Activated CD8-positive, alpha-beta T cell treated with anti-CD3 and anti-CD28 coated beads for 36 hours (primary cell): ENCODE data around the gene LRRC1. TPM values are rescaled to one million over a fixed set of nuclear protein-coding genes. Genes with fewer than 3 reads are reported as not detected.

Experiments
- ATAC-seq: fragments of 200-7000 bp; cut with Tn5 transposase; one replicate; pipeline ENCODE4 v1.10.0; 2021; ENCODE audit warnings: mild to moderate bottlenecking, moderate library complexity
- CTCF ChIA-PET: fragments of 350-600 bp; sonication (Branson Sonifier 250); formaldehyde crosslinking; loops from one replicate; lab custom pipeline; 2021; ENCODE audit warnings: antibody characterized with exemption; lab: Charles Lee
- POLR2A ChIA-PET: fragments of 350-600 bp; sonication (Branson Sonifier 250); formaldehyde crosslinking; loops from one replicate; lab custom pipeline; 2021; ENCODE audit warnings: antibody characterized with exemption; lab: Charles Lee
- DNase-seq: peaks from one replicate; pipeline ENCODE4 v3.0.0-alpha.2; 2020
- H3K27ac Mint-ChIP-seq: one replicate; pipeline ENCODE4 v1.8.0; 2021; ENCODE audit warnings: mild to moderate bottlenecking, mixed read lengths
- H3K27me3 Mint-ChIP-seq: one replicate; pipeline ENCODE4 v1.8.0; 2021; ENCODE audit warnings: mixed read lengths
- H3K36me3 Mint-ChIP-seq: one replicate; pipeline ENCODE4 v1.8.0; 2021; ENCODE audit warnings: low read depth, mixed read lengths
- H3K4me1 Mint-ChIP-seq: one replicate; pipeline ENCODE4 v1.8.0; 2021; ENCODE audit warnings: low read depth, mixed read lengths
- H3K4me3 Mint-ChIP-seq: one replicate; pipeline ENCODE4 v1.8.0; 2021; ENCODE audit warnings: mild to moderate bottlenecking, moderate library complexity, mixed read lengths
- H3K9me3 Mint-ChIP-seq: one replicate; pipeline ENCODE4 v1.8.0; 2021; ENCODE audit warnings: mixed read lengths
- intact Hi-C: fragments of 100-400 bp; cut with micrococcal nuclease; formaldehyde crosslinking; loops from one replicate; pipeline ENCODE4 v1.10.0; 2022
- total RNA-seq, 2 experiments: library from RNA; stranded (reverse); gene quantifications; one replicate each; pipeline ENCODE4 v1.2.3, GENCODE V29; 2021
- TF ChIP-seq, protein P1 (sequence below): fragments of 200-600 bp; IDR thresholded peaks from one replicate; pipeline ENCODE4 v1.8.0; 2022; ENCODE audit warnings: antibody characterized with exemption, mild to moderate bottlenecking

LRRC1 gene
- total RNA-seq, 2 experiments from 2014 or later, result 1.9 to 2.5 TPM

DNA sequence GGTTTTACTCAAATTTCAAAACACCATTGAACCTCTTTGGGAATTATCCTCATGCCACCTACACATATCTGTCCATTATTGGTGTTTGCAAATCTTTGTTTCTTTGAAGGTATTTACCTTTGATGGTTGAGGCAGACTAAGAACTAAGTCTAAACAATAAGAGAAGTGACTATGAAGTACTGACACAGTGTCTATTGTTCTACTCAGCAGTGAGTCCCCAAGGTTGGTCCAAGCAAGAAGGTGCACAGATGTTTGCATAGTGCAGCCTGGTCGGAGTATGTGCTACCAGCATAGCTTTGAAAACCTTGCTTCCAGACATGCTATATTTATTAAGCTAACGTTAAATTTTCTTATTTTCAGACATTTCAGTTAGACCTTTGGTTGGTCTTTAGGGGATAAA, 19.5 kb downstream of the LRRC1 start:
- DNase-seq, result no peak
- no peak overlapping the region for H3K27ac Mint-ChIP-seq
- no peaks in the 10 kb centered on the region for H3K36me3 Mint-ChIP-seq
- H3K4me3 Mint-ChIP-seq, result no peak overlapping the region
- ChIA-PET CTCF (interaction anchor here (0.9 to 3.0 kb wide), 3 partner anchors 19 to 86 kb away, joined by 3 to 8 read pairs (median 3); no protein-coding TSS in a partner anchor), POLR2A (no interaction called here)
- peaks cover 5% of the 10 kb centered on the region for H3K4me1 Mint-ChIP-seq
- intact Hi-C loops, result no loop called here
- no peaks in the 10 kb centered on the region for H3K27me3 Mint-ChIP-seq
- TF ChIP-seq, protein P1, sequence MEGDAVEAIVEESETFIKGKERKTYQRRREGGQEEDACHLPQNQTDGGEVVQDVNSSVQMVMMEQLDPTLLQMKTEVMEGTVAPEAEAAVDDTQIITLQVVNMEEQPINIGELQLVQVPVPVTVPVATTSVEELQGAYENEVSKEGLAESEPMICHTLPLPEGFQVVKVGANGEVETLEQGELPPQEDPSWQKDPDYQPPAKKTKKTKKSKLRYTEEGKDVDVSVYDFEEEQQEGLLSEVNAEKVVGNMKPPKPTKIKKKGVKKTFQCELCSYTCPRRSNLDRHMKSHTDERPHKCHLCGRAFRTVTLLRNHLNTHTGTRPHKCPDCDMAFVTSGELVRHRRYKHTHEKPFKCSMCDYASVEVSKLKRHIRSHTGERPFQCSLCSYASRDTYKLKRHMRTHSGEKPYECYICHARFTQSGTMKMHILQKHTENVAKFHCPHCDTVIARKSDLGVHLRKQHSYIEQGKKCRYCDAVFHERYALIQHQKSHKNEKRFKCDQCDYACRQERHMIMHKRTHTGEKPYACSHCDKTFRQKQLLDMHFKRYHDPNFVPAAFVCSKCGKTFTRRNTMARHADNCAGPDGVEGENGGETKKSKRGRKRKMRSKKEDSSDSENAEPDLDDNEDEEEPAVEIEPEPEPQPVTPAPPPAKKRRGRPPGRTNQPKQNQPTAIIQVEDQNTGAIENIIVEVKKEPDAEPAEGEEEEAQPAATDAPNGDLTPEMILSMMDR, result no peak
- no peaks in the 10 kb centered on the region for H3K9me3 Mint-ChIP-seq
- no peak for ATAC-seq

GRCh38 chr6:53815381-53816119, 20.7 kb downstream of the LRRC1 start:
- POLR2A ChIA-PET, result no interaction called here
- no peak overlapping the region for H3K4me3 Mint-ChIP-seq
- ATAC-seq (no peak), DNase-seq (no peak)
- TF ChIP-seq, protein P1, result no peak
- intact Hi-C loops, result no loop called here
- no peaks in the 10 kb centered on the region for H3K27me3 Mint-ChIP-seq
- no peaks in the 10 kb centered on the region for H3K36me3 Mint-ChIP-seq
- CTCF ChIA-PET, result interaction anchor here (0.9 to 3.0 kb wide), 3 partner anchors 18 to 87 kb away, joined by 3 to 8 read pairs (median 4); no protein-coding TSS in a partner anchor
- no peak overlapping the region for H3K27ac Mint-ChIP-seq
- H3K4me1 Mint-ChIP-seq, result peaks cover 5% of the 10 kb centered on the region
- H3K9me3 Mint-ChIP-seq, result no peaks in the 10 kb centered on the region

- Mint-ChIP-seq H3K4me3 (no peak overlapping the region), H3K27me3 (no peaks in the 10 kb centered on the region), H3K4me1 (peaks cover 5% of the 10 kb centered on the region), H3K9me3 (no peaks in the 10 kb centered on the region), H3K36me3 (no peaks in the 10 kb centered on the region), H3K27ac (no peak overlapping the region)
- intact Hi-C loops, result no loop called here
- ATAC-seq, result peak; percentile 47
- ChIA-PET POLR2A (no interaction called here), CTCF (no interaction called here)
- no peak for DNase-seq
- TF ChIP-seq, protein P1, result no peak
Measured at GRCh38 chr6:53818858-53819609, 24.2 kb downstream of the LRRC1 start.

DNA sequence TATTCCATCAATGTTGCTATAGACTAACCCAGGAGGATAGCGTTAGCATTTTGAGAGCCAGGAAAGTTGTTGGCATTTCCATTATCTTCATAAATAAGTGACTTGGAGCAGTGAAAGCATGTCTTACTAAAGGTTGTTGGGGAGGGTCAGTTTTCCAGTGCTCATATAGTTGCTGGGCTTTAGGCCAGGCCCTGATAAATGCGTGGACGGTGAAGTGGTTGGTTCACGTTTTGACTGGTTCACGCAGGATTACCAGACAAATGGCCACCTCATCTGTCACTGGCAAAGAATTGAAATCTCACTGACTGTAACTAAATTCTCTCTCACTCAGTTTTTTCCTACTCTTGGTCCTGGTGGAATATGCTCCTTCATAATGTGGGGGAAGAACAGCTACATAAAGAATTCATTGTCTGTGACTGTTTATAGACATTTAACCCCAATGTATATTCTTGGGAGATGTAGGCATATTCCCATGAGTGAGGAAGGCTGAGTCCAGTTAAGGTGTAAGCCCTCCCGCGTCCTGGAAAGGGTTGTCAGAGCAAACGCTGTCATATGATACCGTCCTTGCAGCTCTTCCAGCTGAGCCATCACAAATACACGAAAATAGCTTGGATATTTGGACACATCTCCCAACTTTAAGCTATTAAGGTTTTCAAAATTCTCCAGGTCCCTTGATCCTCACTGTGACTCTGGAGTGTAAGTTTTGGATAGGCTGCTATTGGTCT, 27.8 kb downstream of the LRRC1 start:
- intact Hi-C loops, result no loop called here
- Mint-ChIP-seq H3K27ac (no peak overlapping the region), H3K36me3 (no peaks in the 10 kb centered on the region), H3K4me1 (peaks cover 11% of the 10 kb centered on the region), H3K27me3 (no peaks in the 10 kb centered on the region), H3K4me3 (no peak overlapping the region), H3K9me3 (no peaks in the 10 kb centered on the region)
- CTCF ChIA-PET, result no interaction called here
- POLR2A ChIA-PET, result no interaction called here
- TF ChIP-seq, protein P1, result no peak
- ATAC-seq (no peak), DNase-seq (no peak)
